HL-60 (cell line): ENCODE measurements around the gene RAP1A.
"Not testable (repeated sequence)": the region's sequence is repeated elsewhere in the genome, so short reads cannot be mapped to it uniquely, and the experiment has no call there.

Experiments
- CTCF ChIP-seq: IDR thresholded peaks from one replicate; pipeline ENCODE4 v1.5.1; 2011; ENCODE audit warnings: low read length, control low read depth, inconsistent platforms; ENCODE audit not compliant: insufficient read depth
- GABPA ChIP-seq: IDR thresholded peaks from 2 replicates; pipeline ENCODE4 v1.6.1; 2012; ENCODE audit warnings: low read depth
- POLR2AphosphoS5 ChIP-seq: IDR thresholded peaks from 2 replicates; pipeline ENCODE4 v1.6.1; 2012; ENCODE audit warnings: low read depth
- REST ChIP-seq: IDR thresholded peaks from 2 replicates; pipeline ENCODE4 v1.6.1; 2012; ENCODE audit warnings: low read depth; ENCODE audit not compliant: insufficient replicate concordance
- SPI1 ChIP-seq: IDR thresholded peaks from 2 replicates; pipeline ENCODE4 v1.6.1; 2012; ENCODE audit warnings: low read depth, mild to moderate bottlenecking, borderline replicate concordance

GRCh38 chr1:111685293-111686153 lies 65.9 kb downstream of the RAP1A start:
- not testable (repeated sequence) for TF ChIP-seq REST, CTCF, POLR2AphosphoS5, SPI1, GABPA
